SIG-M5 (cell line): ENCODE results near the gene LIMA1.
"Not testable (repeated sequence)": the region's sequence is repeated elsewhere in the genome, so short reads cannot be mapped to it uniquely, and the experiment has no call there.

Experiments
- DNase-seq: peaks from one replicate; lab custom pipeline; 2025; lab: John Stamatoyannopoulos, UW

LIMA1 gene

DNA sequence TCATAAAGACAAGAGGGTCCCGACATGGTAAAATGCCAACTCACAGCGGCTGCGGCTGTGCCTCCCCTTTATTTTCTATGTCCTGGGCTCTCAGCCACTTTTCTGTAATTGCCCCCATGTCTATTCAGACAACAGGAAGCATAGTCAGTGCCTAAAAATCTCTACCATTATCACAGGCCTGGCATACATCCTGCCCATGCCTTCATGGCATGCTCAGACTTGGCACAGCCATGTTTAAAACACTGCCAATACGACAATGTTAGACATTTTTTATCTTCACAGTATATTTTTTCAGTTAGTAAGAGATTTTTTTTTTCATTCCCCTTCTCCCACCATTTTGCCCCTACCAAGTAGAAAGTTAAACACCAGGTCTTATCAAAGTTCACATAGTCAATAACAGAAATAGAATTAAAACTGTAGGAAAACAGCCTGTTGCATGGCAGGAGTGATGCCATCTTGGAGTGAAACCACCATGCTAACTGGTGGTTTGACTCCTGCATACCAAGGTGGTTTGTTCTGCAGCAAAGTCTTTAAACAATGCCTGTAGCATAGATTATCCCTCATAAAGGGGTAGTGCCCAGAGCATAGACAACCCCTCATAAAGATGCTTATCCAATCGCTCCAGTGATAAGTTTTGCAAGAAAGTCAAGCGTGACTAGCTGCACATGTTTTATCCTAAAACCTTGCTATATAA is 97.2 kb downstream of the LIMA1 start:
- no peak for DNase-seq

DNA sequence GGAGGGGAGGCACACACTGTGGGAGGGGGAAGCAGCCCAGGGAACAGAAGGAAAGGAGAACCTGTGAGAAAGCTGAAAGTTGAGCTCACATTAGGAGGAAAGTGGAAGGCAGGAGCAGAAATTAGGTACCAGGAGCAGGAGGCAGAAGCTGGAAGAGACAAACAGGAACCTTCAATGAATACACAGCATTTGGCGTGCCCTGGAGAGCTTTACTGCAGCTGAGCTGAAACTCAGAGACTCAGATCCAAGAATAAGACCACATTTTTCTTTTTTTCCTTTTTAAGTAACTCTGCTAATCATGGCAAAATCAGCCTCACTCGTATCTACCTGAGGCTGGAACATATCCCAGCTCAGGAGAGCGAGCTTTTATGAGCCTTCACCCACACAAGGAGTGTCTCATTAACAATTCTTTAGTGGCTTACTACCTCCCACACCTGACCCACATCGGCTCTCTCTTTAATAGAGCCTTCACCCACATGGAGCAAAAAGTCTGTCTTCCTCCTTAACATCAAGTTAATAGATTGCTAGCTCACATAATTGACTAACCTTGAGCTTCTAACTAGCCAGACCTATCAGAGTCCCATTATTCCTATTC is 97.9 kb downstream of the LIMA1 start:
- no peak for DNase-seq

- DNase-seq = no peak
These were observed 99.1 kb downstream of the LIMA1 start for GRCh38 chr12:50184261-50184660.

DNA sequence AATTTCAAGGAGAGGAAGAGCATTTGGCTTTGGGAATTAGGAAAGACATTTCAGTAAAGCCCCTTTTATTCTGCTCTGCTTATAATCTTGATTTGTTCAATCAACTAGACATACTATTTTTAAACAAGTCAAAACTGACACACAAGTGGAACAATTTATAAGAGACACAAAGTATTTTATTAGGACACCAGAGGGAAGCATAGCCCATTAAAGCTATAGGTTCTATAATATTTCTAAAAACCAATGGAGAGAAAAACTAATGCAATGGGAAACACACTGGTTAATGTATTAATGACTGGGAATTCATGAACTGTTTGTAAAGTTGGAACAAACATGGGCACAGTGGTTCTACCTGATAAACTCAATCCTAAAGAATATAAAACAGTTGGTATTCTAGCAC is 100.9 kb downstream of the LIMA1 start:
- DNase-seq = no peak

DNA sequence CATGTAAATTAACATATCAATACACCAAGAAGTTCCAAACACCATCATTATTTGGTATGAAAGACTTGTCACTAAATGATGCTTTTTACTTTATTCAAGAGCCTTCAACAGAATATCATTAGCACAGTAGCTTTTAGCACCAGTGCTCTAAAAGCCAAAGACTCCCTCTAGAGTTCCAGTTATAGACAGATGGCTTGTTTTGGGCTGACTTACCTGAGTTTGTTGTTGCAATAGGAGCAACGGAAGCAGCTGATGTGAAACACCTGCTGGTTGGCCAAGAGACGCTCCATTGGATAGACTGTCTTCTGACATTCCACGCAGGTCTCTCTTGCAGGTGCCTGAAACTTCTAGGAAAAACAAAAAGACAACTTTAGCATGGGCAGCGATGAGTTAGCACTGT is 101.6 kb downstream of the LIMA1 start:
- DNase-seq = no peak

DNA sequence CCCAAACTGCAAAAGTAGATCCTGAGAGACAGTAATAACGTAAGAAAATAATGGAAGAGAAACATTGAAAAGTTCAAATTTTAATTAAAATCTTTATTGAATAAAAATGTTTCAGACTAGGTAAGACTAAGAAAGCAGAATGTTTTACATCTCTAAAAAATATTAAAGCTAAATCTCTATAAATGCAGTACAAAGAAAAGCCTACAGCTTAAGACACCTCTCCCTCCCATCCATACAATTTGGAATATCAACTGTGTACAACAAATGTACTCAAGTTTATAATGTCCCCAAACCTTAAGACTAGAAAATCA is 107.6 kb downstream of the LIMA1 start:
- DNase-seq = no peak

DNA sequence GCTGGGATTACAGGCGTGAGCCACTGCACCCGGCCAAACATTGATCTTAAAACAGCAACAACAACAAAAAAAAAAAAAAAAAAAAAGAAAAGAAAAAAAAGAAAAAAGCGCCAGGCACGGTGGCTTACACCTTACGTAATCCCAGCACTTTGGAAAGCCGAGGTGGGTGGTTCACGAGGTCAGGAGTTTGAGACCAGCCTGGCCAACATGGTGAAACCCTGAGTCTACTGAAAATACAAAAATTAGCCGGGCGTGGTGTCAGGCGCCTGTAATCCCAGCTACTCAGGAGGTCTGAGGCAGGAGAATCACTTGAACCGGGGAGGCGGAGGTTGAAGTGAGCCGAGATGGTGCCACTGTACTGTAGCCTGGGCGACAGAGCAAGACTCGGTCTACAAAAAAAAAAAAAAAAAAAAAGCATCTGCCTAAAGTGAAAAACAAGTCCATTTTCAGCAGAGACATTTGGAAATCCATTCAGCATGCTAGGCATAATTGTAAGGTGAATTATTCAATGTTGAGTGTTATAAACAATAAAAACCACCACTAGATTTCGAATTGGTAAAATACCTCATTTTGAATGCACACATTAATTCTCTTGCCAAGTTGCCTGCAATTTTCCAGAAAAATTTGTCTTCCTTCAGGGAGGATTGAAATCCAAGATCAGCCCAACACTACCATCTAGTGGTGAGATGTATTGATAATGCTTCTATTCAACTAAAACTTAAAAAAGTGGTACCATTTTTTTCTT is 108.2 kb downstream of the LIMA1 start:
- DNase-seq = no peak

DNA sequence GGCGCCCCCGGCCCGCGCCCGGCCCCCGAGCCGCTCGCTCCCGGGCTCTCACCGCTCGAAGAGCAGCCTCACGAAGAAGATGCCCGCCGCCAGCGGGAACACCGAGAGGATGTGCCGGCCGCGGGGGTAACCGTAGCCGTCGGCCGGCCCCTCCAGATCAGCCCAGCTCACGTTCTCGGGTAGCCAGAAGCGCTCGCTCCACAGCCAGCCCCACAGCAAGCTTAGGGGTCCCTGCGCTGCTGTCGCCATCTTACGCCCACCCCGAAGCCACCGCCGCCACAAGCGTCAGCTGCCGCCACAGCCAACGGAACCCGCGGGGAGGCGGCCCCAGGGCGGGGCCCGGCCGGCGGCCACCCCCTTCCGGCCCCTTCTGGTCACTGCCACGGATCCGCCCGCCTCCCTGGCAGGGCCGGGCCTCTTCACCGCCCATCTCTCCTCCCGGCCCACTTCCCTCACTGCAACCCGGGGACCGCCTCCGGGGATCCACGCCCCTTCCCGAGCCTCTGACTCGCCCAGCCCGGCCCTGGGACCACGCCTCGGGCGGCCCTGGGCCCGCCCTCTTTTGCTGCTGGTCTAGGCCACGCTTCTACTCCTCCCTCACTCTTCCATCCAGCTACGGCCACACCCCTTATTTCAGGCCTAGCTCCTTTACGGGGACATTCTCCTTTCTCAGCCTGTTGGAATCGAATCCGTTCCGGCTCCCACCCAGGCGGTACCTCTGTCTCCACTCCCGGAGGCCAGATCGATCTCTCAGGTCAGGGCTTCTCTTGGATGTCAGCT is 116.1 kb downstream of the LIMA1 start, which contains the start of gene CERS5:
TSS of gene CERS5 (minus strand) at position 321 of the 780 bp plus-strand sequence. CDS start at position 249, 72 bp downstream.
- peak; percentile 95 for DNase-seq

- DNase-seq = no peak
These were observed 116.6 kb downstream of the LIMA1 start for GRCh38 chr12:50166799-50167048.

GRCh38 chr12:50164963-50165362 is 118.4 kb downstream of the LIMA1 start:
- DNase-seq = no peak

- DNase-seq = no peak
These were observed 121.1 kb downstream of the LIMA1 start for GRCh38 chr12:50162230-50162629.

GRCh38 chr12:50160643-50161042 is 122.7 kb downstream of the LIMA1 start:
- DNase-seq = no peak

- no peak for DNase-seq
These were observed 126.1 kb downstream of the LIMA1 start for GRCh38 chr12:50157259-50157658.

DNA sequence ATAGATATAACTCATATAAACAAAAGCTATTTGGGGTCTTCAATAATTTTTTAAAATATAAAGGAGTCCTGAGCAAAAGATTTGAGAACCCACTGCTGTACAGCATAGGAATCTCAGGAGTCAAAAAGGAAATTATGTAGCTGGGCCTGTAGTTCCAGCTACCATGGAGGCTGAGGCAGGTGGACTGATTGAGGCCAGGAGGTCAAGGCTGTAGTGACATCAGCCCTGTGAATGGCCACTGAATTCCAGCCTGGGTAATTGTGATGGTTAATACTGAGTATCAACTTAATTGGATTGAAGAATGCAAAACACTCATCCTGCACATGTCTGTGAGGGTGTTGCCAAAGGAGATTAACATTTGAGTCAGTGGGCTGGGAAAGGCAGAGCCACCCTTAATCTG is 126.7 kb downstream of the LIMA1 start:
- no peak for DNase-seq

- not testable (repeated sequence) for DNase-seq
These were observed 128.4 kb downstream of the LIMA1 start for GRCh38 chr12:50154947-50155346.

DNA sequence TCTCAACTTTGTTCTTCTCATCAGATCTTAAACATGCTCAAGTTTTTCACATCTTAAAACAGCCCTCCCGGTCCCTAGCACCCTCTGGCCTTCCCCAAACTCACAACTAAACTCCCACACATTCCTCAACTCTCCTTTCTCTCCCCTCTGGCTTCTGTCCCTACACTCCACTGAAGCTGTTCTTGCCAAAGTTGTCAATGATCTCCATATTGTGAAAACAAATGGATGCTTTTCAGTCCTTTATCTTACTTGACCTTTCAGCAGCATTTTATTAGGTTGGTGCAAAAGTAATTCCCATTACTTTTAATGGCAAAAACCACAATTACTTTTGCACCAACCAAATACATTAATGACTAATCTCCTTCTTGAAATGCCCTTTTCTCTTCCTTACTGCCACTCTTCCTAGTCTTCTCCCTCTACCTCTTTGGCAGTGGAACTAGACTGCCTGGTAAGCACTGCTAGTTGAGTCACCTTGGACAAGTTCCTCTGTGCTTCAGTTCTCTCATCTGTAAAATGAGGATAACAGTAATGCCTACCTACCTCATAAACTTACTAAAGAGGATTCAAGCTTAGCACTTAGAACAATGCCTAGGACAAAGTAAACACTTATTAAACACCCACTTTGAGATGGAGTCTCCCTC is 132.2 kb downstream of the LIMA1 start:
- DNase-seq = no peak

- DNase-seq = no peak
These were observed 134.0 kb downstream of the LIMA1 start for GRCh38 chr12:50149311-50149710.

GRCh38 chr12:50148011-50148410 is 135.3 kb downstream of the LIMA1 start:
- DNase-seq = not testable (repeated sequence)

DNA sequence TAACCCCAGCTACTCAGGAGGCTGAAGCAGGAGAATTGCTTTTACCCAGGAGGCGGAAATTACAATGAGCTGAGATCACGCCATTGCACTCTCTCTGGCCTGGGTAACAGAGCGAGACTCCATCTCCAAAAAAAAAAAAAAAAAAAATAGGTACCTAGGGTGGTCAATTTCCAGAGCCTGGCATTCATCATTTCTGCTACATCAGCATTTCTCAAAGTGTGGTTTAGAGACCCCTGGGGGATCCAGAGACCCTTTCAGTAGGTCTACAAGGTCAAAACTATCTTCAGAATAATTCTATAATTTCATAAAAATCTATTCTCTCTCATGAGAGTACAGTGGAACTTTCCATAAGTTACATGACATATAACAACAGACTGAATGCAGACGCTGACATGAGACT is 136.0 kb downstream of the LIMA1 start:
- no peak for DNase-seq

DNA sequence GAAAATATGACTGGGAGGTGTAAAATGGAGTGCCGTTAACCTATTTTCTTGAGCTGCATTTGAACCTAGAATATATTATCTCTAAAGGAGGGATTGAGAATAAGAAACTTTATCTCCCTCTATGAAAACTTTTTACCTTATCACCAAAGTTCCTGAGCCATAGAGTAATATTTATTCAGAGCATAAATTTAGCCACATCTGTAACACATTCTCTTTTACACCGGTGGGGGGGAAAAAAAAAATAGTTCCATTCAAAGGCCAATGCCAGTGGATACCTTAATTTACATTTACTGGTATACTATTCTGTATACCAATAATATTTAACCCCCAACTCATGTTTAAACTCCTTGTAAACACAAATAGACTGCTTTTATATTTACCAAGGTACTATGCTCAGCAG is 137.9 kb downstream of the LIMA1 start:
- no peak for DNase-seq

DNA sequence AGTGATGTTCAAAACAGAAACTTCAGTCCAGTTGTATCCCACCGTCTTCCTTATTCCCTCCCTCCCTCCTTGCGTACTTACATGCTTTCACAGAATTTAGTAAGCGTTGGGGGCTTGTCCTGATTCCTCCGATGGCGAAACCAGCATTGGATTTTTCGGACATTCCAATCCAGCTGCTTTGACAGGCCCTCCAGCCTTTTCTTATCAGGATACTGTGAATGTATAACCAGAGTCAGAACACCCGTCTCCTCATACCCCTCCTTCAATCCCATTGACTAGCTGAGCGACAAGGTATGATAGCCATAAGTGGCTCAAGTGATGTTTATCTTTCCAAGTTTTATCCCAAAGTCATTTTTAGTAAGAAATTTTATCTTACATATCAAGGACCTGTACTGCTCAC is 140.3 kb downstream of the LIMA1 start:
- DNase-seq = no peak

- no peak for DNase-seq
These were observed 150.7 kb downstream of the LIMA1 start for GRCh38 chr12:50132505-50133135.
